ENCODE results near the gene ARL14EPL. TPM values are rescaled to one million over a fixed set of nuclear protein-coding genes. Genes with fewer than 3 reads are reported as not detected.

The ARL14EPL gene
- total and polyA plus RNA-seq, 2 experiments from 2014 or later: not detected

DNA sequence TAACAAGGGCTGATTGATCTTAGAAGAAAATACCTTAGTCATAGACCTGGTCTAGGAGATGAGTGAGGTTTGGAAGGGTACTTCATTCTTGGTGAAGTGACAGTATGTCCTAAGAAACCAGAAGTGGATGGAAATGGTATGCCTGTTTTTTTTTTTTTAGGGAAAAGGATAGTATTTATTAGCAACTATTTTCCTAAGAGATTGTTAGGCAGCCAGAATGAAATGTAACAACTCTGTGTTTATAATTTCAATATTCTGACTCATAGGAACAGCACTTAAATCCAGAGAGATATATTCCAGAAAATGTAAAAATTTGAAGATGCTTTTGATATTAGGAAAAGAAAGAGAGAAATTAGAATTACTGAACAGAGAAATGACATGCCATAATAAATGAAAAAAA is 21.2 kb upstream of the ARL14EPL start:
- Mint-ChIP-seq H3K4me1 (no peaks in the 10 kb centered on the region), H3K9me3 (no peaks in the 10 kb centered on the region), H3K36me3 (ENCODE audit: low read depth) (no peaks in the 10 kb centered on the region), H3K27ac (no peak overlapping the region), H3K4me3 (no peak overlapping the region), H3K27me3 (ENCODE audit: insufficient read depth, low read depth, poor library complexity) (no peaks in the 10 kb centered on the region)
- no peaks in the 10 kb centered on the region for H3K9me2 ChIP-seq (ENCODE audit: insufficient read depth)
- no peak overlapping the region for H3K4me3 ChIP-seq
- no peaks in the 10 kb centered on the region for H3K4me1 ChIP-seq (ENCODE audit: insufficient read depth)
- no peaks in the 10 kb centered on the region for H3F3A ChIP-seq (replicated peaks; ENCODE audit: low read depth)
- no peaks in the 10 kb centered on the region for H3K79me2 ChIP-seq (replicated peaks; ENCODE audit: insufficient read depth)
- ATAC-seq: no peak
- H2AFZ ChIP-seq: no peak overlapping the region
- TF ChIP-seq, protein P1, sequence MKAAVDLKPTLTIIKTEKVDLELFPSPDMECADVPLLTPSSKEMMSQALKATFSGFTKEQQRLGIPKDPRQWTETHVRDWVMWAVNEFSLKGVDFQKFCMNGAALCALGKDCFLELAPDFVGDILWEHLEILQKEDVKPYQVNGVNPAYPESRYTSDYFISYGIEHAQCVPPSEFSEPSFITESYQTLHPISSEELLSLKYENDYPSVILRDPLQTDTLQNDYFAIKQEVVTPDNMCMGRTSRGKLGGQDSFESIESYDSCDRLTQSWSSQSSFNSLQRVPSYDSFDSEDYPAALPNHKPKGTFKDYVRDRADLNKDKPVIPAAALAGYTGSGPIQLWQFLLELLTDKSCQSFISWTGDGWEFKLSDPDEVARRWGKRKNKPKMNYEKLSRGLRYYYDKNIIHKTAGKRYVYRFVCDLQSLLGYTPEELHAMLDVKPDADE (IDR thresholded peaks at IDR 0.05): no peak
- TF ChIP-seq POLR2AphosphoS5 (IDR thresholded peaks at IDR 0.05; ENCODE audit: low read depth): no peak
- TF ChIP-seq, protein P2, sequence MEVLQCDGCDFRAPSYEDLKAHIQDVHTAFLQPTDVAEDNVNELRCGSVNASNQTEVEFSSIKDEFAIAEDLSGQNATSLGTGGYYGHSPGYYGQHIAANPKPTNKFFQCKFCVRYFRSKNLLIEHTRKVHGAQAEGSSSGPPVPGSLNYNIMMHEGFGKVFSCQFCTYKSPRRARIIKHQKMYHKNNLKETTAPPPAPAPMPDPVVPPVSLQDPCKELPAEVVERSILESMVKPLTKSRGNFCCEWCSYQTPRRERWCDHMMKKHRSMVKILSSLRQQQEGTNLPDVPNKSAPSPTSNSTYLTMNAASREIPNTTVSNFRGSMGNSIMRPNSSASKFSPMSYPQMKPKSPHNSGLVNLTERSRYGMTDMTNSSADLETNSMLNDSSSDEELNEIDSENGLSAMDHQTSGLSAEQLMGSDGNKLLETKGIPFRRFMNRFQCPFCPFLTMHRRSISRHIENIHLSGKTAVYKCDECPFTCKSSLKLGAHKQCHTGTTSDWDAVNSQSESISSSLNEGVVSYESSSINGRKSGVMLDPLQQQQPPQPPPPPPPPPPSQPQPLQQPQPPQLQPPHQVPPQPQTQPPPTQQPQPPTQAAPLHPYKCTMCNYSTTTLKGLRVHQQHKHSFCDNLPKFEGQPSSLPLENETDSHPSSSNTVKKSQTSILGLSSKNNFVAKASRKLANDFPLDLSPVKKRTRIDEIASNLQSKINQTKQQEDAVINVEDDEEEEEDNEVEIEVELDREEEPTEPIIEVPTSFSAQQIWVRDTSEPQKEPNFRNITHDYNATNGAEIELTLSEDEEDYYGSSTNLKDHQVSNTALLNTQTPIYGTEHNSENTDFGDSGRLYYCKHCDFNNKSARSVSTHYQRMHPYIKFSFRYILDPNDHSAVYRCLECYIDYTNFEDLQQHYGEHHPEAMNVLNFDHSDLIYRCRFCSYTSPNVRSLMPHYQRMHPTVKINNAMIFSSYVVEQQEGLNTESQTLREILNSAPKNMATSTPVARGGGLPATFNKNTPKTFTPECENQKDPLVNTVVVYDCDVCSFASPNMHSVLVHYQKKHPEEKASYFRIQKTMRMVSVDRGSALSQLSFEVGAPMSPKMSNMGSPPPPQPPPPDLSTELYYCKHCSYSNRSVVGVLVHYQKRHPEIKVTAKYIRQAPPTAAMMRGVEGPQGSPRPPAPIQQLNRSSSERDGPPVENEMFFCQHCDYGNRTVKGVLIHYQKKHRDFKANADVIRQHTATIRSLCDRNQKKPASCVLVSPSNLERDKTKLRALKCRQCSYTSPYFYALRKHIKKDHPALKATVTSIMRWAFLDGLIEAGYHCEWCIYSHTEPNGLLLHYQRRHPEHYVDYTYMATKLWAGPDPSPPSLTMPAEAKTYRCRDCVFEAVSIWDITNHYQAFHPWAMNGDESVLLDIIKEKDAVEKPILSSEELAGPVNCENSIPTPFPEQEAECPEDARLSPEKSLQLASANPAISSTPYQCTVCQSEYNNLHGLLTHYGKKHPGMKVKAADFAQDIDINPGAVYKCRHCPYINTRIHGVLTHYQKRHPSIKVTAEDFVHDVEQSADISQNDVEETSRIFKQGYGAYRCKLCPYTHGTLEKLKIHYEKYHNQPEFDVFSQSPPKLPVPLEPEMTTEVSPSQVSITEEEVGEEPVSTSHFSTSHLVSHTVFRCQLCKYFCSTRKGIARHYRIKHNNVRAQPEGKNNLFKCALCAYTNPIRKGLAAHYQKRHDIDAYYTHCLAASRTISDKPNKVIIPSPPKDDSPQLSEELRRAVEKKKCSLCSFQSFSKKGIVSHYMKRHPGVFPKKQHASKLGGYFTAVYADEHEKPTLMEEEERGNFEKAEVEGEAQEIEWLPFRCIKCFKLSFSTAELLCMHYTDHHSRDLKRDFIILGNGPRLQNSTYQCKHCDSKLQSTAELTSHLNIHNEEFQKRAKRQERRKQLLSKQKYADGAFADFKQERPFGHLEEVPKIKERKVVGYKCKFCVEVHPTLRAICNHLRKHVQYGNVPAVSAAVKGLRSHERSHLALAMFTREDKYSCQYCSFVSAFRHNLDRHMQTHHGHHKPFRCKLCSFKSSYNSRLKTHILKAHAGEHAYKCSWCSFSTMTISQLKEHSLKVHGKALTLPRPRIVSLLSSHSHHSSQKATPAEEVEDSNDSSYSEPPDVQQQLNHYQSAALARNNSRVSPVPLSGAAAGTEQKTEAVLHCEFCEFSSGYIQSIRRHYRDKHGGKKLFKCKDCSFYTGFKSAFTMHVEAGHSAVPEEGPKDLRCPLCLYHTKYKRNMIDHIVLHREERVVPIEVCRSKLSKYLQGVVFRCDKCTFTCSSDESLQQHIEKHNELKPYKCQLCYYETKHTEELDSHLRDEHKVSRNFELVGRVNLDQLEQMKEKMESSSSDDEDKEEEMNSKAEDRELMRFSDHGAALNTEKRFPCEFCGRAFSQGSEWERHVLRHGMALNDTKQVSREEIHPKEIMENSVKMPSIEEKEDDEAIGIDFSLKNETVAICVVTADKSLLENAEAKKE (CRISPR knock-in tag; IDR thresholded peaks at IDR 0.05): no peak
- TF ChIP-seq, protein P3, sequence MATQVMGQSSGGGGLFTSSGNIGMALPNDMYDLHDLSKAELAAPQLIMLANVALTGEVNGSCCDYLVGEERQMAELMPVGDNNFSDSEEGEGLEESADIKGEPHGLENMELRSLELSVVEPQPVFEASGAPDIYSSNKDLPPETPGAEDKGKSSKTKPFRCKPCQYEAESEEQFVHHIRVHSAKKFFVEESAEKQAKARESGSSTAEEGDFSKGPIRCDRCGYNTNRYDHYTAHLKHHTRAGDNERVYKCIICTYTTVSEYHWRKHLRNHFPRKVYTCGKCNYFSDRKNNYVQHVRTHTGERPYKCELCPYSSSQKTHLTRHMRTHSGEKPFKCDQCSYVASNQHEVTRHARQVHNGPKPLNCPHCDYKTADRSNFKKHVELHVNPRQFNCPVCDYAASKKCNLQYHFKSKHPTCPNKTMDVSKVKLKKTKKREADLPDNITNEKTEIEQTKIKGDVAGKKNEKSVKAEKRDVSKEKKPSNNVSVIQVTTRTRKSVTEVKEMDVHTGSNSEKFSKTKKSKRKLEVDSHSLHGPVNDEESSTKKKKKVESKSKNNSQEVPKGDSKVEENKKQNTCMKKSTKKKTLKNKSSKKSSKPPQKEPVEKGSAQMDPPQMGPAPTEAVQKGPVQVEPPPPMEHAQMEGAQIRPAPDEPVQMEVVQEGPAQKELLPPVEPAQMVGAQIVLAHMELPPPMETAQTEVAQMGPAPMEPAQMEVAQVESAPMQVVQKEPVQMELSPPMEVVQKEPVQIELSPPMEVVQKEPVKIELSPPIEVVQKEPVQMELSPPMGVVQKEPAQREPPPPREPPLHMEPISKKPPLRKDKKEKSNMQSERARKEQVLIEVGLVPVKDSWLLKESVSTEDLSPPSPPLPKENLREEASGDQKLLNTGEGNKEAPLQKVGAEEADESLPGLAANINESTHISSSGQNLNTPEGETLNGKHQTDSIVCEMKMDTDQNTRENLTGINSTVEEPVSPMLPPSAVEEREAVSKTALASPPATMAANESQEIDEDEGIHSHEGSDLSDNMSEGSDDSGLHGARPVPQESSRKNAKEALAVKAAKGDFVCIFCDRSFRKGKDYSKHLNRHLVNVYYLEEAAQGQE (IDR thresholded peaks at IDR 0.05; ENCODE audit: unreplicated experiment): no peak
- TF ChIP-seq NANOG (IDR thresholded peaks at IDR 0.05; ENCODE audit: borderline replicate concordance): no peak
- TF ChIP-seq, protein P4, sequence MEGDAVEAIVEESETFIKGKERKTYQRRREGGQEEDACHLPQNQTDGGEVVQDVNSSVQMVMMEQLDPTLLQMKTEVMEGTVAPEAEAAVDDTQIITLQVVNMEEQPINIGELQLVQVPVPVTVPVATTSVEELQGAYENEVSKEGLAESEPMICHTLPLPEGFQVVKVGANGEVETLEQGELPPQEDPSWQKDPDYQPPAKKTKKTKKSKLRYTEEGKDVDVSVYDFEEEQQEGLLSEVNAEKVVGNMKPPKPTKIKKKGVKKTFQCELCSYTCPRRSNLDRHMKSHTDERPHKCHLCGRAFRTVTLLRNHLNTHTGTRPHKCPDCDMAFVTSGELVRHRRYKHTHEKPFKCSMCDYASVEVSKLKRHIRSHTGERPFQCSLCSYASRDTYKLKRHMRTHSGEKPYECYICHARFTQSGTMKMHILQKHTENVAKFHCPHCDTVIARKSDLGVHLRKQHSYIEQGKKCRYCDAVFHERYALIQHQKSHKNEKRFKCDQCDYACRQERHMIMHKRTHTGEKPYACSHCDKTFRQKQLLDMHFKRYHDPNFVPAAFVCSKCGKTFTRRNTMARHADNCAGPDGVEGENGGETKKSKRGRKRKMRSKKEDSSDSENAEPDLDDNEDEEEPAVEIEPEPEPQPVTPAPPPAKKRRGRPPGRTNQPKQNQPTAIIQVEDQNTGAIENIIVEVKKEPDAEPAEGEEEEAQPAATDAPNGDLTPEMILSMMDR (conservative IDR thresholded peaks at IDR 0.05; ENCODE audit: low read depth in 2 of 2): no peak
- no peak for TF ChIP-seq EZH2phosphoT487 (IDR thresholded peaks at IDR 0.05; ENCODE audit: unreplicated experiment)
- TF ChIP-seq CREB1 (CRISPR knock-in tag; IDR thresholded peaks at IDR 0.05; ENCODE audit: low read depth): no peak
- TF ChIP-seq EZH2 (IDR thresholded peaks at IDR 0.05; ENCODE audit: low read depth, unreplicated experiment): no peak
- TF ChIP-seq ZNF331 (CRISPR knock-in tag; IDR thresholded peaks at IDR 0.05; ENCODE audit: low read depth): no peak
- no peak for TF ChIP-seq JUNB (IDR thresholded peaks at IDR 0.05; ENCODE audit: unreplicated experiment)
- TF ChIP-seq ZNF114 (CRISPR knock-in tag; IDR thresholded peaks at IDR 0.05): no peak
- no peak for TF ChIP-seq STAT1 (IDR thresholded peaks at IDR 0.05; ENCODE audit: unreplicated experiment)
- no peak overlapping the region for H3K27ac ChIP-seq (ENCODE audit: low read depth)
- no peaks in the 10 kb centered on the region for H4K20me1 ChIP-seq (replicated peaks; ENCODE audit: insufficient read depth)
- H3K4me2 ChIP-seq: no peak overlapping the region
- DNase-seq (ENCODE audit: low spot score): no peak
- no peaks in the 10 kb centered on the region for H3K36me3 ChIP-seq (ENCODE audit: insufficient read depth)
- H3K27me3 ChIP-seq (ENCODE audit: insufficient read depth): no peaks in the 10 kb centered on the region
